Heart left ventricle (tissue), 13 donors: Measurements from ENCODE around the gene ARHGAP8.

ENCODE experiments used
- CTCF ChIP-seq, 12 donors: fragments of 200-600 bp; sonication (generic) in 4 of 12; IDR thresholded peaks; one replicate each; pipeline versions ENCODE4 v1.5.0 to v1.8.0; 2018 to 2022; ENCODE audit warnings: antibody characterized with exemption in 12 of 12, mild to moderate bottlenecking in 5 of 12
- POLR2A ChIP-seq, 2 donors: fragments of 450-650 bp; IDR thresholded peaks; one replicate each; pipeline ENCODE4 v1.6.1; 2017; ENCODE audit warnings: antibody characterized with exemption in 2 of 2, mild to moderate bottlenecking in 2 of 2, moderate library complexity in 2 of 2
- donor health status: ischemic (EF 13 %, LVEDD 7.1; RV severe dilation, severe dysfunction).
- donor health status: DM: no; HTN: yes; CAD: no.
- donor health status: DM: no; HTN: no; CAD: no.
- donor health status: ischemic (EF 25% LVEDD 6.9; RV normal size, moderate dysfunction).
- donor health status: ischemic (EF 25% LVEDD 5.7; RV mildly dilated, moderate dysfunction).
- donor health status: ischemic (EF 35%, LVEDD 5.7; RV mildly dilated, moderate dysfunction).
- donor health status: nonischemic (EF 11% LVEDD 7.7; RV severe dilation, severe dysfunction).
- donor health status: DM: yes; HTN: yes; CAD: no.
- donor health status: PGD.
- donor health status: ischemic (EF 29% LVEDD 5.4; RV normal size, mild dysfunction).
- donor health status: nonischemic (EF 23%, LVEDD 6.1; RV moderate dilation, normal function).

DNA sequence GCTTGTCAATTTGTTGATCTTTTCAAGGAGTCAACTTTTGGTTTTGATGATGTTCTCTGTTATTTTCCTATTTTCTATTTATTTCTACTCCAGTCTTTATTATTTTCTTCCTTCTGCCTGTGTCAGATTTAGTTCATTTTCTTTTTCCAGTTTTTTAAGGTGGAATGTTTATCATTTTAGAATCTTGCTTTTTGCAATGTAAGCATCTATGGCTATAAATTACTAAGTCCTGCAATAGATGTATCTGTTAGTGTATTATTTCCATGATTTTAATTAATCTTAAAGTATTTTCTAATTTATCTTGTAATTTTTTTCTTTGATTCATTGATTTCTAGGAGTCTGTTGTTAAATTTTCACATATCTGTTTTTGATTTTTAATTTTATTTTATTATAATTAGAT lies 81.7 kb downstream of the ARHGAP8 start:
- TF ChIP-seq POLR2A (IDR thresholded peaks at IDR 0.05) = no peak
- no peak for TF ChIP-seq CTCF (IDR thresholded peaks at IDR 0.05)
